Activated naive CD8-positive, alpha-beta T cell treated with anti-CD3 and anti-CD28 coated beads, Interleukin-2, amount 10 ng/mL, durations not matched to agents 7 days and 5 days (primary cell): Measurements from ENCODE around the gene GPR87. TPM values are rescaled to one million over a fixed set of nuclear protein-coding genes. Genes with fewer than 3 reads are reported as not detected.
A peak's percentile ranks its signal among the peaks of the same experiment; 100 is the strongest.

Experiments used
- ATAC-seq: fragments of 150-1000 bp; cut with Tn5 transposase; one replicate; pipeline ENCODE4 v1.10.0; 2021; ENCODE audit warnings: low read depth, moderate library complexity
- POLR2A ChIA-PET: fragments of 350-600 bp; sonication (Branson Sonifier 250); formaldehyde crosslinking; loops from one replicate; lab custom pipeline; 2021; ENCODE audit warnings: antibody characterized with exemption; lab: Charles Lee
- DNase-seq: peaks from one replicate; pipeline ENCODE4 v3.0.0; 2021
- H3K27ac Mint-ChIP-seq: one replicate; pipeline ENCODE4 v1.8.0; 2022; ENCODE audit warnings: mild to moderate bottlenecking, mixed read lengths
- H3K27me3 Mint-ChIP-seq: one replicate; pipeline ENCODE4 v1.8.0; 2022; ENCODE audit warnings: mild to moderate bottlenecking, moderate library complexity, mixed read lengths
- H3K36me3 Mint-ChIP-seq: one replicate; pipeline ENCODE4 v1.8.0; 2021; ENCODE audit warnings: mild to moderate bottlenecking, mixed read lengths
- H3K4me1 Mint-ChIP-seq: one replicate; pipeline ENCODE4 v1.8.0; 2021; ENCODE audit warnings: mixed read lengths
- H3K4me3 Mint-ChIP-seq: one replicate; pipeline ENCODE4 v1.8.0; 2022; ENCODE audit warnings: mild to moderate bottlenecking, moderate library complexity, mixed read lengths
- H3K9me3 Mint-ChIP-seq: one replicate; pipeline ENCODE4 v1.8.0; 2021; ENCODE audit warnings: mixed read lengths
- total RNA-seq, 2 experiments: library from RNA; stranded (reverse); gene quantifications; one replicate each; pipeline ENCODE4 v1.2.3, GENCODE V29; 2021

The GPR87 gene
- total RNA-seq, 2 experiments from 2014 or later: not detected

DNA sequence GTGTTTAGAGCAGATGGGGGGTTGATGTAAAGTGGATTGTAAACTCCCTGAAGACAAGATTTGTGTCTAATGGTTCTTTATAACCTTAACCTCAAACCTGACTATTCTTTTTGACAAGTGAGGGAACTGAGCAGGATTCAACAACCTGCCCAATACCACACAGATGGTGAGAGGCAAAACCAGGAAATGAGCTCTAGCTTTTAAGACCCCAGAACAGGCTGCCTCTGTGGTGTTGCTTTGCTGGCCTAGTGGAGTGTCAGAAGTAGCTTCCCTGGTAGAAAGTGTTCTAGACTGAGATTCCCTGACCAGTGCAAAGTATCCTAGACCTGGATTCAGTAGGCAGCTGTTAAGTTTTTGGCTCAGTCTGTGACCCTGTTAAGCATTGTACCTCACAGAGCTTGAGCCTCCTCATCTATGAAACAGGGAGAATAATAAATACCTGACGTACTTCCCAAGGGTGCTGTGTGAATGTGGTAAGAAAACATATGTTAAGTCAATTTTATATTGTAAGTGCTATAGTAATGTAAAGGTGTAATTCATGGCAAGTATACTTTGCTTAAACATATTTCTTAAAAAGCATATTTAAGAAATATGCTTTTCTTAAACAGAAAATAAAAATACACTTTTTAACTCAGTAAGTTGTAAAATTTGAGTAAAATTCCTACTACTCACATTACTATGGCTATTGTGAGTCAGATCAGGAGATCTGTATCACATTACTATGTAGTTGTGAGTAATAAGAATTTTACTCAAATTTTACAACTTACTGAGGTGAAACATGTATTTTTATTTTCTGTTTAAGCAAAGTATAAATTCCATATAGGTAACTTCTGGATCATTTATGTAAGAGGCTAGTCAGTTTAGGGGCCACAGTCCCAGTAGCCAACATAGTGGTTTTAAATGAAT lies 8.8 kb downstream of the GPR87 start:
- POLR2A ChIA-PET: no interaction called here
- H3K27ac Mint-ChIP-seq: no peak overlapping the region

DNA sequence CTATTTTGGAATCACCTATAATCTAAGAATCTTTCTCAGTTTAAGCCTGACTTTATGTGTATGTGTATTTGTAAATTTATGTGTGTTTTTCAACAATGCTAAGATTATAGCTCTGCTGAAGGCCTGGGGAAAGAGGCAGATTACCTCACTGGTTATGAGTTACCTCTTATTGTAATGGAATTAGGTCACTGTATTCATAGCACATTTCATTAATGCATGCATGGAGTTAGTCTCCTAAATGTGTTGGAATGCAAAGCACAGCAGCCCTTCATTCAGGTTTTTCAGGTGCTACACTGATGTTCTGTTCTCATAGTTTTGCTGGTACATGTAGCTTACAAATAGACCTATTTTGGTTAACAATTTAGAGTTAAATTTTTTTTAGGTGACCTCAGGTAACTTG lies 9.5 kb downstream of the GPR87 start:
- peaks cover 2% of the 10 kb centered on the region for H3K27me3 Mint-ChIP-seq
- ATAC-seq (no peak), DNase-seq (no peak)
- POLR2A ChIA-PET: no interaction called here
- H3K36me3 Mint-ChIP-seq: peaks cover 3% of the 10 kb centered on the region
- peaks cover 17% of the 10 kb centered on the region for H3K4me1 Mint-ChIP-seq
- H3K9me3 Mint-ChIP-seq: no peaks in the 10 kb centered on the region
- no peak overlapping the region for H3K4me3 Mint-ChIP-seq
- no peak overlapping the region for H3K27ac Mint-ChIP-seq

More for the DNA sequence above, 8.8 kb downstream of the GPR87 start:
- H3K4me1 Mint-ChIP-seq: peaks cover 17% of the 10 kb centered on the region
- no peak for ATAC-seq
- peaks cover 2% of the 10 kb centered on the region for H3K27me3 Mint-ChIP-seq
- DNase-seq: no peak
- H3K9me3 Mint-ChIP-seq: no peaks in the 10 kb centered on the region
- no peak overlapping the region for H3K4me3 Mint-ChIP-seq
- H3K36me3 Mint-ChIP-seq: peaks cover 3% of the 10 kb centered on the region

DNA sequence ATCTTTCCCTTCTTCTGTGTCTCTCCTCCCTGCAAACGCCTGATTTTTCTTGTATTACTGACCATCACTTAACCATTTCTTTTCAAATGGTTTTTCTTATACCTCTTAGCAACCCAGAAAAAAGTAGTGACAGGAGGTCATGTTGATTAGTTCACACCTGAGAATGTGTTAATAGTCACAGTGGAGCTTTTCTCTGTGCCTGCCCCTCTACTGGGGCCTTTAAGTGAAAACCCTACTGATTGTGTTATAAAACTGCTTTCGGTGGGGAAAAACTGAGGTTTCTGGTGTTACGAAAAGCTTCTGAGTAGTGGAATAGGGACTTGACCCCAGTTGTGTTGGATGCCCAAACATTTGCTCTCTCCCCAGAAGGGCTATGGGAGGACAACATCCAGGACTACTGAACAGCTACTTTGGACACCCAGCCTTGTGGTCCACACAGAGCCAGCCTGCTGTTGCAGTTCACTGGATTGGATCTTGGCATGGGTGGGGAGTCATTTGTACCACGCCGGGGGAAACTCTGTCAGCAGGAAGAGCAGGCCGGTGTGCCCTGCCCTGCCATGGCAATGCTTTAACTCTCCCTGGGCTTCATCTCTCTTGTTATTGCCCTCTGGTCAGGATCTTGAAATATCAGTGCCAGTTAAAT lies 10.3 kb downstream of the GPR87 start:
- no peak overlapping the region for H3K27ac Mint-ChIP-seq
- POLR2A ChIA-PET: no interaction called here
- no peak for ATAC-seq
- no peak overlapping the region for H3K4me3 Mint-ChIP-seq
- peaks cover 3% of the 10 kb centered on the region for H3K36me3 Mint-ChIP-seq
- H3K4me1 Mint-ChIP-seq: peaks cover 17% of the 10 kb centered on the region
- H3K27me3 Mint-ChIP-seq: peaks cover 3% of the 10 kb centered on the region
- no peaks in the 10 kb centered on the region for H3K9me3 Mint-ChIP-seq
- DNase-seq: no peak

DNA sequence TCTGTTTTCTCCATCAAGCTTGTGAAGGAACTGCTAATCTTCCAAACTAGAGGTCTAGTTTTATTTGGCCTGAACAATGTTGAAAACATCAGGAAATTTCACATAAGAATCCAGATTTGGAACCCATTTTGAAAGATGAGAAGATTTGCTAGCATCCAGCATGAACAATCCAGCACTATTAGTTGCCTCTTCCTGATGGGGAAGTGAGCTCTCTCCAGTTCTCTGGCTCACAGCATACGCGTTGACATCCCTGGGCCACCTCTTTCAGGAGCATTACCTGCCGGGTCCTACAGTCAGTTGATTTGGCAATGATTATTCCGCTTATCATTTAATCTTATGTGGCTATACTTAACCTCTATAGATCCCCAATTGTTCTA lies 10.9 kb downstream of the GPR87 start:
- Mint-ChIP-seq H3K4me1 (peaks cover 17% of the 10 kb centered on the region), H3K9me3 (no peaks in the 10 kb centered on the region), H3K27ac (no peak overlapping the region), H3K27me3 (peaks cover 4% of the 10 kb centered on the region), H3K36me3 (peaks cover 3% of the 10 kb centered on the region), H3K4me3 (no peak overlapping the region)
- POLR2A ChIA-PET: no interaction called here
- DNase-seq: no peak
- ATAC-seq: no peak

DNA sequence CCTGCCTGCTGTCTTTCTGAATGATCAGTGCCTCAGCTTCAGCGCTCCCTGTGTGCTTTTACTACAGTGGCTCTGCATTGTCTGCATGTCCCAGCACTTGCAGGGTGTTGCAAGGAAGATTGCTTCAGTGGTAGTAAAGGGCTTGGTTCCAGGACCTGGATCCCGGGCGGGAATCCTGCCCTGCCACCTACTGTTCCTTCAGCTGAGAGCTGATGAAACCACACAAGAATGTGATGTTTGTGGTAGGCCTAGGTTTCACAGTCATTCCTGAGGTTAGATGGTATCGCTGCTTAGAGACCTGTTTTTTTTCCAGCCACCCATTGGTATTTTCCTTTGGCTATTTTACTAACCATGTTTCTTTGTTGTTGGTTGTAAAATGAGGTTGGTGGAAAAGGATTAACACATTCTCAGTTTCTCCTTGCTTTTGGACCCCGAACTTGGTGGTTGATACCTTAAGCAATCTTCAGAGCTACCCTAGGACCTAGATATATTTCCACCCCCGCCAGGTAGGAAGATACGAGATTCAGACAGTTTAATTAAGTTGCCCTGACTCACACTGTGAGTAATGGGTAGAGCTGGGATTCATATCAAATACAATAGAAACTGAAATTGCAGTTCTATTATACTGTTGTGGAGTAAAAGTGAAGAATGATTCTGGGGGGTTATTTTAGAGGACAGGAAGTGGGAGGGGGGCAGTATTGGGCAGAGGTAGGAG lies 11.4 kb downstream of the GPR87 start:
- H3K27ac Mint-ChIP-seq: no peak overlapping the region
- peaks cover 17% of the 10 kb centered on the region for H3K4me1 Mint-ChIP-seq
- no peak for DNase-seq
- ATAC-seq: peak; percentile 33
- H3K9me3 Mint-ChIP-seq: no peaks in the 10 kb centered on the region
- no peak overlapping the region for H3K4me3 Mint-ChIP-seq
- peaks cover 3% of the 10 kb centered on the region for H3K36me3 Mint-ChIP-seq
- H3K27me3 Mint-ChIP-seq: peaks cover 8% of the 10 kb centered on the region
- POLR2A ChIA-PET: no interaction called here

DNA sequence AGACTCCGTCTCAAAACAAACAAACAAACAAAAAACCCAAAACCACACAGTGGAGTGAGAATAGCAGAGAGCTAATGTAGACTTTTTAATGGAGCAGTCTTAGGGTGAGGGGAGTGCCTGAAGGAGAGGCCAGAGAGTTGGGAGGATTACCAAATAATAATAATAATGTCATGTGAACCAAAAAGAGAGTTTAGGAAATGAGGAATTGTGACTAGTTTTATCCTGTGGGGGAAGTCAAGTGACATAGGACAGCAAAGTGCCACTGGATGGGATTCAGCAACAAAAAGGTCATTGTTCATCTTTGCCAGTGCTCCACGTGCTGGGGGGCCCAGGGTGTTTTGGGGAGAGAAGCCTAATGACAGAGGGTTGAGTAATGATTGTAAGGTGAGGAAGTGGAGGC lies 12.9 kb downstream of the GPR87 start:
- no peak overlapping the region for H3K4me3 Mint-ChIP-seq
- no peak for DNase-seq
- H3K27ac Mint-ChIP-seq: no peak overlapping the region
- ATAC-seq: no peak
- H3K27me3 Mint-ChIP-seq: peaks cover 8% of the 10 kb centered on the region
- H3K9me3 Mint-ChIP-seq: no peaks in the 10 kb centered on the region
- peaks cover 3% of the 10 kb centered on the region for H3K36me3 Mint-ChIP-seq
- peaks cover 17% of the 10 kb centered on the region for H3K4me1 Mint-ChIP-seq
- POLR2A ChIA-PET: no interaction called here

DNA sequence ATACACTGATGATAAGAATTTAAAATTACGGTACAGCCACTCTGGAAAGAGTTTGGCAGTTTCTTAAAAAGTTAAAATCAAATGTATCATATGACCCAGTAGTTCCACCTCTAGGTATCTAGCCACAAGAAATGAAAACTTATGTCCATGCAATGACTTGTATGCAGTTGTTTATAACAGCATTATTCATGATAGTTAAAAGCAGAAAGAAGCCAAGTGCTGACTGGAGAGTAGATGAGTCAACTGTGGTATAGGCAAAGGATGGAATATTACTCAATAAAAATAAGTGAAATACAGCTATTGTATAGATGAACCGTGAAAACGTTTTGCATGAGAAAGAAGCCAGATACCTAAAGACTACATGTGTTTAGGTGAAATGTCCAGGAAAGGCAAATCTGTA lies 14.8 kb downstream of the GPR87 start:
- H3K36me3 Mint-ChIP-seq: peaks cover 1% of the 10 kb centered on the region
- no peak for DNase-seq
- ATAC-seq: no peak
- peaks cover 13% of the 10 kb centered on the region for H3K27me3 Mint-ChIP-seq
- no peak overlapping the region for H3K4me3 Mint-ChIP-seq
- H3K4me1 Mint-ChIP-seq: peaks cover 14% of the 10 kb centered on the region
- no peak overlapping the region for H3K27ac Mint-ChIP-seq
- no peaks in the 10 kb centered on the region for H3K9me3 Mint-ChIP-seq
- POLR2A ChIA-PET: no interaction called here

DNA sequence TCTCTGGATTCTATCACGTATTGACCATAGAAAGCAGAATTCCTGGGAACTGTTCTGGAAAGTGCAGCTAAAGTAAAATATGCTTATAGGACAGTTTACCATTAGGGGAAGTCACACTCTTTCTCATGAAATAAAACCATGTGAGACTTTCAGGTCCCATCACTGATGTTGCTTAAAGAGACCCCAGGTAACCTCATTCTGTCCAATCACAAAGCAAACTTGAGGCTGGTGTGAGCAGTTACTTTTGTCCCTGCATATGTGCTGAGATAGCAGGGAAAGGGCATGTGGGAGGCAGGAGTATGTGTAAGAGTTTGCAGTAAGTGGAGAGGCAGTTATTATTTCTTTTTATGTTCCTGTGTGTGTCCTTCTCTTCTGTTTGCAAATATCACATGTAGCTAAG lies 16.1 kb downstream of the GPR87 start:
- POLR2A ChIA-PET: interaction anchor here (0.6 kb wide), 1 partner anchor 806 kb away, joined by 6 read pairs; no protein-coding TSS in a partner anchor
- H3K27me3 Mint-ChIP-seq: peaks cover 15% of the 10 kb centered on the region
- H3K27ac Mint-ChIP-seq: no peak overlapping the region
- H3K4me1 Mint-ChIP-seq: peaks cover 9% of the 10 kb centered on the region
- peaks cover 1% of the 10 kb centered on the region for H3K36me3 Mint-ChIP-seq
- no peak overlapping the region for H3K4me3 Mint-ChIP-seq
- DNase-seq: no peak
- H3K9me3 Mint-ChIP-seq: no peaks in the 10 kb centered on the region
- no peak for ATAC-seq

DNA sequence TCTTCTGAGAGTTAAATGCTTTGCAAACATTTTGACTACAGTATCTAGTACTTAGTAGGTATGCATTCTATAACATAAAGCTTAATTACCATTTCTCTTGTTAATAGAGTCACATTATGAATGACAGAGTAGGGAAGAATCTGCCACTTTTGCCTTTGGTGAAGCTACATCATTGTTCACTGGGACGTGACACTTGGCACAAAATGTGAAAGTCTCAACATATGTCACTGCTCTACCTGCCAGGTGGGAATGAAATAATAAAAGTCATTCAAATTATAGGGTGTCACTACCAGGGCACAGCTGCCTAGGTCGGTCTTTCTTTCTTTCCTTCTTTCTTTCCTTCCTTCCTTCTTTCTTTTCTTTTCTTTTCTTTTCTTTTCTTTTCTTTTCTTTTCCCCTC lies 17.6 kb downstream of the GPR87 start:
- DNase-seq (no peak), ATAC-seq (no peak)
- Mint-ChIP-seq H3K27me3 (peaks cover 24% of the 10 kb centered on the region), H3K4me3 (no peak overlapping the region), H3K9me3 (no peaks in the 10 kb centered on the region), H3K36me3 (peaks cover 1% of the 10 kb centered on the region), H3K27ac (no peak overlapping the region), H3K4me1 (peaks cover 2% of the 10 kb centered on the region)
- POLR2A ChIA-PET: no interaction called here

DNA sequence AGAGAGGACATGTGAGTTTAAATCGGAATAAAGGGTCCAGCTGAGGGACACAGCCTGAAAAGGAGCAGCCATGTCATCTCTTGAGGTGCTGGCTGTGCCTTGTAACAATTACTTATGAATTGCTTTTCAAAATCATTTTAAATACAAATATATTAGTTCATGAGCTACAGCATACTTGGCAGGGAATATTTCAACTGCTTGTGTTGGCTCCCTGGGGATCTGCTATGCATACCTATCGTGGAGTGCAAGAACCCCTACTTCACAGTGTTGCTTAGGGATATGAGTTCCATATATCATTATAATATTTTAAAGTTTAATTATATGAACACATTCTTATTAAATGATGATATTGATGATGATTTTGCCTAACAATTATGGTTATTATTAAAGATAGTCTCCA lies 19.2 kb downstream of the GPR87 start:
- ATAC-seq (no peak), DNase-seq (no peak)
- POLR2A ChIA-PET: no interaction called here
- no peaks in the 10 kb centered on the region for H3K4me1 Mint-ChIP-seq
- no peaks in the 10 kb centered on the region for H3K9me3 Mint-ChIP-seq
- H3K4me3 Mint-ChIP-seq: no peak overlapping the region
- H3K27me3 Mint-ChIP-seq: peaks cover 36% of the 10 kb centered on the region
- H3K27ac Mint-ChIP-seq: no peak overlapping the region
- H3K36me3 Mint-ChIP-seq: no peaks in the 10 kb centered on the region

DNA sequence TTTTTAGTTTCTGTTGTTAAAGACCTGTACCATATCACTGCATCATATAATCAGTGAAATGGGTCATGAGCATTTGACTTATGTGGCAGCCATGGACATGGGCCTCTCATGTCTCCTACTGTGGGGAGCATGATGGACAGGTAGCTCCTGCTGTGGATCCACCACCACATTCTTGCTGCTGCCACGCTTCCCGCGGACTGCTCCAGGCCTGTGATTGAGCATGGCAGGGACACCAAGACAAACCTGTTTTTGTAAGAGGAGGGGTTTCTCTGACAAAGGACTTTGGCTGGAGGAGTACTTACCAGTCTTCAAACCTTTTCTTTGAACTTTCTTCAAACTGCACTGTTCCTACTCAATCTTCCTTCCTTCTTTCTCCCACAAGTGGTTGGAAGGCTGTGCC lies 20.4 kb downstream of the GPR87 start:
- Mint-ChIP-seq H3K4me1 (no peaks in the 10 kb centered on the region), H3K36me3 (no peaks in the 10 kb centered on the region), H3K27ac (no peak overlapping the region), H3K9me3 (no peaks in the 10 kb centered on the region), H3K27me3 (peaks cover 40% of the 10 kb centered on the region), H3K4me3 (no peak overlapping the region)
- ATAC-seq (no peak), DNase-seq (no peak)
- POLR2A ChIA-PET: no interaction called here

DNA sequence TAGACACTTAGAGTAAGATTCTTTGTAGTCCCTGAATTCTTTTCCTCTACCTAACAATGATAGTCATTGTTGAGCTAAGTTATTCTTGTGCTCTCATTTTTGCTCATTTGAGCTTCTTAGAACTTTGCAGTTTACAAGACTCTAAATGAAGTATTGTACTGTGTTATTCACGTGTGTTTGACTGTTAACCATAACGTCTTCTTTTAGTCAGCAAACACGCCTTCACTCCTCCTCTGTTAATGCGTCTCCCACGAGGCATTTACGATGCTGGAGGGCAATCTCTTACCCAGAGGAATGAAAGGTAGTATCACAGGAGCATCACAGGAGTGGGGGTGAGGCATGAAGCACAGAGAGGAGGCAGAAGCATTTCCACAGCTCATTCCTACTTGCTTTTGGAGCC lies 23.5 kb downstream of the GPR87 start:
- DNase-seq (no peak), ATAC-seq (no peak)
- Mint-ChIP-seq H3K27me3 (peaks cover 31% of the 10 kb centered on the region), H3K4me1 (no peaks in the 10 kb centered on the region), H3K27ac (no peak overlapping the region), H3K9me3 (no peaks in the 10 kb centered on the region), H3K4me3 (no peak overlapping the region), H3K36me3 (no peaks in the 10 kb centered on the region)
- POLR2A ChIA-PET: no interaction called here

DNA sequence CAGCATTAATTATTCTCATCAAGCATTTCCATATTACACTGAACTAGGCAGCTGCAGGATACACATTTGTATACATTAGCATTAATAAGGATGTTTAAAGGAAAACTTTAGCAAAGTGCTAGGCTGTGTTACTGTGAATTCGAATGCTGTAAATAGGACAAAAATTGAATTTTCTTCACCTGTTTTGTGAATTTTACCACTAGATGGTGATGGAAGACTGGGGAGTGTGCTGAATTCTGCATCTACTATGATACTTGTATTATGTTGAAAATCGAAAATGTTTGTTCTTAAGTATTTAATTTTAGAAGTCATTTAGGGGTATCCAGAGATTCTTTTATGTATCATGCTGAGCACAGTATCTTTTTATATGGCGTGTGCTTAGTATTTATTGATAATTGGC lies 25.9 kb downstream of the GPR87 start:
- POLR2A ChIA-PET: no interaction called here
- no peak overlapping the region for H3K27ac Mint-ChIP-seq
- no peak for ATAC-seq
- H3K4me3 Mint-ChIP-seq: no peak overlapping the region
- H3K36me3 Mint-ChIP-seq: no peaks in the 10 kb centered on the region
- H3K4me1 Mint-ChIP-seq: peaks cover 3% of the 10 kb centered on the region
- H3K27me3 Mint-ChIP-seq: peaks cover 27% of the 10 kb centered on the region
- DNase-seq: no peak
- H3K9me3 Mint-ChIP-seq: no peaks in the 10 kb centered on the region
